Measurements from ENCODE around the gene PRSS56. TPM values are rescaled to one million over a fixed set of nuclear protein-coding genes. Genes with fewer than 3 reads are reported as not detected.

PRSS56 gene
- total RNA-seq, 1 donor from 2014 or later = not detected

- Mint-ChIP-seq H3K4me1 (ENCODE audit: low read depth) (peaks cover 13% of the 10 kb centered on the region), H3K27ac (peak overlapping the region; percentile 93), H3K9me3 (ENCODE audit: low read depth) (peaks cover 7% of the 10 kb centered on the region), H3K36me3 (ENCODE audit: insufficient read depth) (peaks cover 30% of the 10 kb centered on the region), H3K27me3 (no peaks in the 10 kb centered on the region), H3K4me3 (ENCODE audit: low read depth) (peak overlapping the region; percentile 96)
- no peak for DNase-seq (ENCODE audit: low spot score, unreplicated experiment)
- TF ChIP-seq CTCF (IDR thresholded peaks at IDR 0.05; ENCODE audit: unreplicated experiment) = no peak
Measured at GRCh38 chr2:232551250-232551638, 31.1 kb downstream of the PRSS56 start.

GRCh38 chr2:232551776-232552175 is 31.6 kb downstream of the PRSS56 start:
- no peak for TF ChIP-seq CTCF (IDR thresholded peaks at IDR 0.05; ENCODE audit: unreplicated experiment)
- Mint-ChIP-seq H3K36me3 (ENCODE audit: insufficient read depth) (peaks cover 29% of the 10 kb centered on the region), H3K4me3 (ENCODE audit: low read depth) (peak overlapping the region; percentile 96), H3K4me1 (ENCODE audit: low read depth) (peaks cover 13% of the 10 kb centered on the region), H3K27me3 (no peaks in the 10 kb centered on the region), H3K9me3 (ENCODE audit: low read depth) (peaks cover 7% of the 10 kb centered on the region), H3K27ac (peak overlapping the region; percentile 73)
- no peak for DNase-seq (ENCODE audit: low spot score, unreplicated experiment)

- H3K36me3 Mint-ChIP-seq (ENCODE audit: insufficient read depth) = peaks cover 18% of the 10 kb centered on the region
- no peak overlapping the region for H3K27ac Mint-ChIP-seq
- DNase-seq (ENCODE audit: low spot score, unreplicated experiment) = no peak
- no peaks in the 10 kb centered on the region for H3K9me3 Mint-ChIP-seq (ENCODE audit: low read depth)
- no peak overlapping the region for H3K4me3 Mint-ChIP-seq (ENCODE audit: low read depth)
- no peak for TF ChIP-seq CTCF (IDR thresholded peaks at IDR 0.05; ENCODE audit: unreplicated experiment)
- peaks cover 5% of the 10 kb centered on the region for H3K4me1 Mint-ChIP-seq (ENCODE audit: low read depth)
- H3K27me3 Mint-ChIP-seq = no peaks in the 10 kb centered on the region
Measured at GRCh38 chr2:232556426-232556825, 36.2 kb downstream of the PRSS56 start.

- H3K27me3 Mint-ChIP-seq = no peaks in the 10 kb centered on the region
- H3K27ac Mint-ChIP-seq = no peak overlapping the region
- peaks cover 24% of the 10 kb centered on the region for H3K36me3 Mint-ChIP-seq (ENCODE audit: insufficient read depth)
- no peak for TF ChIP-seq CTCF (IDR thresholded peaks at IDR 0.05; ENCODE audit: unreplicated experiment)
- H3K9me3 Mint-ChIP-seq (ENCODE audit: low read depth) = no peaks in the 10 kb centered on the region
- no peak overlapping the region for H3K4me3 Mint-ChIP-seq (ENCODE audit: low read depth)
- no peaks in the 10 kb centered on the region for H3K4me1 Mint-ChIP-seq (ENCODE audit: low read depth)
- no peak for DNase-seq (ENCODE audit: low spot score, unreplicated experiment)
Measured at GRCh38 chr2:232562515-232563151, 42.4 kb downstream of the PRSS56 start.

GRCh38 chr2:232563580-232563979 is 43.4 kb downstream of the PRSS56 start:
- Mint-ChIP-seq H3K4me1 (ENCODE audit: low read depth) (no peaks in the 10 kb centered on the region), H3K4me3 (ENCODE audit: low read depth) (no peak overlapping the region), H3K9me3 (ENCODE audit: low read depth) (no peaks in the 10 kb centered on the region), H3K27me3 (no peaks in the 10 kb centered on the region), H3K36me3 (ENCODE audit: insufficient read depth) (peaks cover 23% of the 10 kb centered on the region), H3K27ac (no peak overlapping the region)
- no peak for TF ChIP-seq CTCF (IDR thresholded peaks at IDR 0.05; ENCODE audit: unreplicated experiment)
- no peak for DNase-seq (ENCODE audit: low spot score, unreplicated experiment)

Measured in progenitor cell of endocrine pancreas (in vitro differentiated cells).